Glomerular visceral epithelial cell (primary cell): ENCODE data around the gene WDR45B.

Experiments used
- DNase-seq: peaks from one replicate; pipeline ENCODE4 v3.0.0-alpha.2; 2016; ENCODE audit errors: extremely low spot score

Gene WDR45B

GRCh38 chr17:82599674-82600661 is 48.3 kb downstream of the WDR45B start:
- DNase-seq, result no peak

GRCh38 chr17:82598256-82599119 is 49.8 kb downstream of the WDR45B start:
- peak; percentile 61 for DNase-seq

- no peak for DNase-seq
Measured at GRCh38 chr17:82596837-82597672, 51.2 kb downstream of the WDR45B start.

GRCh38 chr17:82596296-82596695 is 51.9 kb downstream of the WDR45B start:
- no peak for DNase-seq

- no peak for DNase-seq
Measured at GRCh38 chr17:82595893-82596292, 52.4 kb downstream of the WDR45B start.

GRCh38 chr17:82594571-82594970 is 53.7 kb downstream of the WDR45B start:
- DNase-seq, result no peak

GRCh38 chr17:82593590-82594087 is 54.6 kb downstream of the WDR45B start:
- DNase-seq, result no peak

GRCh38 chr17:82592767-82593589 is 55.3 kb downstream of the WDR45B start:
- peak; percentile 78 for DNase-seq

- no peak for DNase-seq
Measured at GRCh38 chr17:82592289-82592766, 55.9 kb downstream of the WDR45B start.

GRCh38 chr17:82590881-82591539 is 57.2 kb downstream of the WDR45B start:
- DNase-seq, result no peak

GRCh38 chr17:82590216-82590615 is 58.0 kb downstream of the WDR45B start:
- no peak for DNase-seq

- DNase-seq, result no peak
Measured at GRCh38 chr17:82589851-82590180, 58.4 kb downstream of the WDR45B start.

- no peak for DNase-seq
Measured at GRCh38 chr17:82588266-82589175, 59.7 kb downstream of the WDR45B start.

GRCh38 chr17:82587234-82588086 is 60.8 kb downstream of the WDR45B start:
- DNase-seq, result no peak

GRCh38 chr17:82586576-82587233 is 61.5 kb downstream of the WDR45B start:
- no peak for DNase-seq

- peak; percentile 44 for DNase-seq
Measured at GRCh38 chr17:82585935-82586575, 62.2 kb downstream of the WDR45B start.

GRCh38 chr17:82583720-82584234 is 64.5 kb downstream of the WDR45B start:
- DNase-seq, result no peak
